Duodenal mucosa (tissue), 2 donors: ENCODE measurements around the gene PODXL2.

ENCODE experiments used
- H3K27ac ChIP-seq: one replicate; pipeline ENCODE4 v1.7.0; 2013; ENCODE audit warnings: low read depth, low read length
- H3K27me3 ChIP-seq, 2 donors: one replicate each; pipeline ENCODE4 v1.7.0; 2013; ENCODE audit warnings: low read length in 2 of 2, control low read depth in 1 of 2; ENCODE audit not compliant: insufficient read depth in 2 of 2, control insufficient read depth in 1 of 2
- H3K36me3 ChIP-seq, 2 donors: one replicate each; pipeline ENCODE4 v1.7.0; 2013; ENCODE audit warnings: low read length in 2 of 2, control low read depth in 1 of 2; ENCODE audit not compliant: insufficient read depth in 2 of 2, control insufficient read depth in 1 of 2
- H3K4me1 ChIP-seq, 2 donors: one replicate each; pipeline ENCODE4 v1.7.0; 2013; ENCODE audit warnings: low read length in 2 of 2, control low read depth in 1 of 2; ENCODE audit not compliant: insufficient read depth in 2 of 2, control insufficient read depth in 1 of 2
- H3K4me3 ChIP-seq, 2 donors: one replicate each; pipeline ENCODE4 v1.7.0; 2013; ENCODE audit warnings: low read length in 2 of 2, low read depth in 1 of 2
- H3K9ac ChIP-seq, 2 donors: one replicate each; pipeline ENCODE4 v1.7.0; 2013; ENCODE audit warnings: low read length in 2 of 2, low read depth in 1 of 2
- H3K9me3 ChIP-seq, 2 donors: one replicate each; pipeline ENCODE4 v1.7.0; 2013; ENCODE audit warnings: low read length in 2 of 2, control low read depth in 1 of 2; ENCODE audit not compliant: control insufficient read depth in 1 of 2

The PODXL2 gene

GRCh38 chr3:127606086-127606805 is 22.7 kb upstream of the PODXL2 start:
- H3K4me1 ChIP-seq: no peaks in the 10 kb centered on the region
- peaks cover 11 to 59% of the 10 kb centered on the region in 2 donors for H3K36me3 ChIP-seq
- no peak overlapping the region for H3K27ac ChIP-seq
- H3K4me3 ChIP-seq: no peak overlapping the region
- no peaks in the 10 kb centered on the region for H3K27me3 ChIP-seq
- H3K9ac ChIP-seq: no peak overlapping the region
- H3K9me3 ChIP-seq: no peaks in the 10 kb centered on the region

GRCh38 chr3:127606981-127607595 is 21.9 kb upstream of the PODXL2 start:
- H3K4me3 ChIP-seq: no peak overlapping the region
- no peaks in the 10 kb centered on the region for H3K4me1 ChIP-seq
- no peak overlapping the region for H3K27ac ChIP-seq
- H3K36me3 ChIP-seq: peaks cover 11 to 59% of the 10 kb centered on the region in 2 donors
- H3K9me3 ChIP-seq: no peaks in the 10 kb centered on the region
- no peaks in the 10 kb centered on the region for H3K27me3 ChIP-seq
- no peak overlapping the region for H3K9ac ChIP-seq

DNA sequence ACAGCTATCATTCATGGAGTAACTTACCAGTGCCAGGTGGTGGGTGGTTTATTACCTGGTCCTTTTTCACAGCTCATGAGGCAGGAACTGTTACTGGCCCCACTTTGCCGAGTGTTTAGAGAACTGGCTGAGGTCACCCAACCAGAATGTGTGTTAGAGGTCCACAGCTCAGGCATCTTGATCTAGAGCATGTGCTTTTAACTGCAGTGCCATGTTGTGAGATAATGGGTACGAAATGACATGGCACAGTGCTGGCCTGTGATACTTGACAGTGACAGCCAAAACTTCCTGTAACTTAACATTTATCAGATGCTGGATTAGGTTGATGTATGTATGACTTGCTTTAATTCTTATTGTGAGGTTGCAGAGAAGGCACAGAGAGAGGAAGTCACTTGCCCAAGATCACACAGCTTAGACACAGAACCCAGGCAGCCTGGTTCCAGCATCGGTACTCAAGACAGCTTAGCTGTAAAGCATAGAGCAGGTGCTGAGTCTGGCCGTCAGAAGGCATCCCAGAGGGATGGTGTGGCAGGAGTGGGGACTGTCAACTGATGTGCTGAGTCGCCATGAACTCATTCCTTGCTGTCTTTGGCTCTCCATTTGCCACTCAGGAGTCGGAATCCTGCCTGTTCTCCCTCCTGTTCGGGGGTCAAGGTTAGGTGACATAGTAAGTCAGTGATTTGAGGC is 21.2 kb upstream of the PODXL2 start:
- no peaks in the 10 kb centered on the region for H3K9me3 ChIP-seq
- no peak overlapping the region for H3K27ac ChIP-seq

GRCh38 chr3:127608362-127608718 is 20.6 kb upstream of the PODXL2 start:
- no peak overlapping the region for H3K27ac ChIP-seq
- no peaks in the 10 kb centered on the region for H3K27me3 ChIP-seq
- no peaks in the 10 kb centered on the region for H3K9me3 ChIP-seq
- peaks cover 11 to 63% of the 10 kb centered on the region in 2 donors for H3K36me3 ChIP-seq
- no peaks in the 10 kb centered on the region for H3K4me1 ChIP-seq
- H3K4me3 ChIP-seq: no peak overlapping the region
- H3K9ac ChIP-seq: no peak overlapping the region

More for the DNA sequence above, 21.2 kb upstream of the PODXL2 start:
- no peak overlapping the region for H3K4me3 ChIP-seq
- H3K27me3 ChIP-seq: no peaks in the 10 kb centered on the region
- H3K4me1 ChIP-seq: no peaks in the 10 kb centered on the region
- H3K9ac ChIP-seq: no peak overlapping the region
- H3K36me3 ChIP-seq: peaks cover 11 to 60% of the 10 kb centered on the region in 2 donors

GRCh38 chr3:127610105-127610504 is 18.9 kb upstream of the PODXL2 start:
- no peaks in the 10 kb centered on the region for H3K4me1 ChIP-seq
- no peak overlapping the region for H3K9ac ChIP-seq
- H3K9me3 ChIP-seq: no peaks in the 10 kb centered on the region
- H3K27ac ChIP-seq: no peak overlapping the region
- H3K36me3 ChIP-seq: peaks cover 11 to 53% of the 10 kb centered on the region in 2 donors
- H3K27me3 ChIP-seq: no peaks in the 10 kb centered on the region
- no peak overlapping the region for H3K4me3 ChIP-seq

- H3K4me3 ChIP-seq: no peak overlapping the region
- H3K4me1 ChIP-seq: no peaks in the 10 kb centered on the region
- no peak overlapping the region for H3K27ac ChIP-seq
- H3K9ac ChIP-seq: no peak overlapping the region
- H3K27me3 ChIP-seq: no peaks in the 10 kb centered on the region
- H3K9me3 ChIP-seq: no peaks in the 10 kb centered on the region
- H3K36me3 ChIP-seq: peaks cover 11 to 49% of the 10 kb centered on the region in 2 donors
These were observed 17.7 kb upstream of the PODXL2 start for GRCh38 chr3:127611251-127611650.

- no peak overlapping the region for H3K27ac ChIP-seq
- no peaks in the 10 kb centered on the region for H3K9me3 ChIP-seq
- H3K27me3 ChIP-seq: no peaks in the 10 kb centered on the region
- no peak overlapping the region for H3K9ac ChIP-seq
- peaks cover 11 to 49% of the 10 kb centered on the region in 2 donors for H3K36me3 ChIP-seq
- no peak overlapping the region for H3K4me3 ChIP-seq
- H3K4me1 ChIP-seq: no peaks in the 10 kb centered on the region
These were observed 16.0 kb upstream of the PODXL2 start for GRCh38 chr3:127612966-127613365.

- Histone ChIP-seq H3K27me3 (no peaks in the 10 kb centered on the region), H3K9me3 (no peaks in the 10 kb centered on the region), H3K4me1 (no peaks in the 10 kb centered on the region), H3K36me3 (peaks cover 9 to 50% of the 10 kb centered on the region in 2 donors), H3K4me3 (no peak overlapping the region), H3K9ac (no peak overlapping the region), H3K27ac (no peak overlapping the region)
These were observed 15.6 kb upstream of the PODXL2 start for GRCh38 chr3:127613406-127613805.

GRCh38 chr3:127614928-127615589 is 13.9 kb upstream of the PODXL2 start:
- H3K9ac ChIP-seq: no peak overlapping the region
- H3K4me1 ChIP-seq: no peaks in the 10 kb centered on the region
- H3K27ac ChIP-seq: no peak overlapping the region
- H3K9me3 ChIP-seq: no peaks in the 10 kb centered on the region
- no peak overlapping the region for H3K4me3 ChIP-seq
- no peaks in the 10 kb centered on the region for H3K27me3 ChIP-seq
- H3K36me3 ChIP-seq: peaks cover 15 to 49% of the 10 kb centered on the region in 2 donors
